ENCODE data around the gene JAGN1.
A peak's percentile ranks its signal among the peaks of the same experiment; 100 is the strongest.

The JAGN1 gene

DNA sequence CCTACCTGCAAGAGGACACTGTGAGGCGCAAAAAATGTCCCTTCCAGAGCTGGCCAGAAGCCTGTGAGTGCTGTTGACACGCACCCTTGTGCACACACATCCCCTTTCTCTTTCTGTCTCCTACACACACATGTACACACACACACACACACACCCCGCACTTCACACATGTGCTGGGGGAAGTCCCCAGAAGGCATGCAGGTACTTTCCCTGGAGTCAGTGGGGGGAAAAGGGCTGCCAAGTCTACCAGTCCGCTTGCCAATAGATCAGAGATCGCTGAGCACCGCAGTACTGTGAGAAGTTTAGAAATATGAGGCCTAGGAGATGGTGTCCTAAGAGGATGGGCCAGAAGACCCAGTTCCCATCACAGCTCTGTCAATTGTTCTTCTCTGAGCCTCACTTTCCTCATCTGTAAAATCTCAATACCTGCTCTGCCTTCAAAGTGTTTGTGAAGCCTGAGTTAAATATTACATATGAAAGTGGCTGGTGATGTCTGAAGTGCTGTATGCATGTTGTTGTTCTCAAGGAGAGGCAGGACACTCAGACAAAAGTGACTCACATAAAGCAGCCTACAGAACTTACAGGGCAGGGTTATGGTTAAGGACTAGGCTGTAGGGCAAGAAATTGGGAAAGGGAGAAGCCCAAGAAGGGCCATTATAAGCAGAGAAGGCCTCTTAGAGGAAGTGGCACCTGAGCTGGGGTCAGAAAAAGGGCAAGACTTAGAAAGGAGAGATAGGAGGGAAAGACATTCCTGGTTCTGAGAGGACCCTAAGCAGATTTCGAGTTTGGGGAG is 19.0 kb downstream of the JAGN1 start:
- H3K9me3 ChIP-seq (ENCODE audit: low read depth, low read length), result no peaks in the 10 kb centered on the region
- no peak overlapping the region for H3K27ac ChIP-seq
- DNase-seq (ENCODE audit: low read depth, low spot score), result no peak
- H3K36me3 ChIP-seq (ENCODE audit: insufficient read depth, low read length), result no peaks in the 10 kb centered on the region
- no peak overlapping the region for H3K9ac ChIP-seq (ENCODE audit: insufficient read length)
- no peak overlapping the region for H3K4me3 ChIP-seq
- TF ChIP-seq FOXP2 (optimal IDR thresholded peaks at IDR 0.05; ENCODE audit: control extremely low read depth, extremely low read length, insufficient read depth) (no peak), POLR2AphosphoS5 (IDR thresholded peaks at IDR 0.05; ENCODE audit: borderline replicate concordance, low read depth, low read length) (no peak), EZH2 (IDR thresholded peaks at IDR 0.05) (no peak)

DNA sequence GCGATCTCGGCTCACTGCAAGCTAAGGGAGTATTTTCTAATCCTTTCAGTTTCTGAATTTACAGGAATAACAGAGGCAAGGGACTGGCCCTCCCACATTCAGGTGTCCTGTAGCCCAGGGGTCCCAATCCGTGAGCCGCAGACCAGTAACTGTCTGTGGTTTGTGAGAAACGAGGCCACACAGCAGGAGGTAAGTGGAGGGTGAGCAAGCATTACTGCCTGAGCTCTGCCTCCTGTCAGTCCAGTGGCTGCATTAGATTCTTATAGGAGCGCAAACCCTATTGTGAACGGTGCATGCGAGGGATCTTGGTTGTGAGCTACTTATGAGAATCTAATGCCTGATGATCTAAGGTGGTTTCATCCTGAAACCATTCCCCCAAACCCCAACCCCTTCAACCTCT is 21.5 kb downstream of the JAGN1 start:
- H3K4me3 ChIP-seq, result no peak overlapping the region
- no peak for DNase-seq (ENCODE audit: low read depth, low spot score)
- H3K9ac ChIP-seq (ENCODE audit: insufficient read length), result no peak overlapping the region
- H3K9me3 ChIP-seq (ENCODE audit: low read depth, low read length), result no peaks in the 10 kb centered on the region
- TF ChIP-seq POLR2AphosphoS5 (IDR thresholded peaks at IDR 0.05; ENCODE audit: borderline replicate concordance, low read depth, low read length) (no peak), EZH2 (IDR thresholded peaks at IDR 0.05) (no peak), FOXP2 (optimal IDR thresholded peaks at IDR 0.05; ENCODE audit: control extremely low read depth, extremely low read length, insufficient read depth) (no peak)
- no peaks in the 10 kb centered on the region for H3K36me3 ChIP-seq (ENCODE audit: insufficient read depth, low read length)
- no peak overlapping the region for H3K27ac ChIP-seq

DNA sequence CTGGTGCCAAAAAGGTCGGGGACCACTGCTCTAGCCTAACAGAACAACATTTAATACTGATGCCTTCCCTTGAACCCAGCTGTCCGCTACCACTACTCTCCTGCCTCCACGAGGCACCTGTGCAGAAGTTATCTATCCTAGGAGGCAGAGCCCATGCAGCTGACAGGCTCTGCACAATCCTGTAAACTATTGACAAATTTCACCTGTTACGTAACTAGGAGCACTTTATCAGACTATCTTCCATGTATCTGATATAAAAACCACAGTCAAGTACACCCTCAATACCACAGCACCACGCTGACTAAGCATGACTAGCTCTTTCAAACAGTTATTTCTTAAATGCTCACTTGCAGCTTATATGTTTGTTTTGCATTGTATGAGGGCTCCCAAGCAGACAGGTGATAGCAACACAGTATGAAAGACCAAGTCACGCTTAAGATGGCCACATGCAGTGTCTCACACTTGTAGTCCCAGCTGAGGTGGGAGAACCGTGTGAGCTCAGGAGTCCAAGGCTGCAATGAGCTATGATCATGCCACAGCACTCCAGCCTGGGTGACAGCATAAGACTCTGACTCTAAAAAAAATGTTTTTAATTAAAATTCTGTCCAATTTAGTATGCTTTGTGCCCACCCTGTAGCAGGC is 22.0 kb downstream of the JAGN1 start:
- no peak for DNase-seq (ENCODE audit: low read depth, low spot score)
- TF ChIP-seq FOXP2 (optimal IDR thresholded peaks at IDR 0.05; ENCODE audit: control extremely low read depth, extremely low read length, insufficient read depth), result no peak
- TF ChIP-seq POLR2AphosphoS5 (IDR thresholded peaks at IDR 0.05; ENCODE audit: borderline replicate concordance, low read depth, low read length), result no peak
- no peak for TF ChIP-seq EZH2 (IDR thresholded peaks at IDR 0.05)
- Histone ChIP-seq H3K27ac (no peak overlapping the region), H3K9me3 (ENCODE audit: low read depth, low read length) (no peaks in the 10 kb centered on the region), H3K9ac (ENCODE audit: insufficient read length) (no peak overlapping the region), H3K36me3 (ENCODE audit: insufficient read depth, low read length) (no peaks in the 10 kb centered on the region), H3K4me3 (no peak overlapping the region)

DNA sequence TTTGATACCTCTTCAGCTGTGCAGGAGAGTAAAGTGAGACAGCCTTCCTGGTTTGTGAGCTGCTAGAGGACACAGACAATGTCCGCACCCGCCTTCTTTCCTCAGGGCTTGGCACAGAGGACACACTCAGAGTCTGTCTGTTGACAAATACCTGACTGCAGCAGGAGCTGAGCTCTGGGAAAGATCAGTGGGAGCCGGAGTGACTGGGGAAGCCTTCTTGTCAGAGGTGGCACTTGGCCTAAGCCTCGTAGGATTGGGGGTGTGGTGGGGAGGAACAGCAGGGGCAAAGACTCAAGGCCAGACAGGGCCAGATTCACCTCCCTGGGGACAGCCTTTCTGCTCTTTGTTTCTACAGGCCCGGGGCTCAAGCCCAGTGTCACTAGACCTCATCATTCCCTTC is 23.2 kb downstream of the JAGN1 start:
- H3K4me3 ChIP-seq, result no peak overlapping the region
- no peak overlapping the region for H3K27ac ChIP-seq
- TF ChIP-seq FOXP2 (optimal IDR thresholded peaks at IDR 0.05; ENCODE audit: control extremely low read depth, extremely low read length, insufficient read depth) (no peak), POLR2AphosphoS5 (IDR thresholded peaks at IDR 0.05; ENCODE audit: borderline replicate concordance, low read depth, low read length) (no peak), EZH2 (IDR thresholded peaks at IDR 0.05) (no peak)
- no peak overlapping the region for H3K9ac ChIP-seq (ENCODE audit: insufficient read length)
- H3K9me3 ChIP-seq (ENCODE audit: low read depth, low read length), result no peaks in the 10 kb centered on the region
- no peak for DNase-seq (ENCODE audit: low read depth, low spot score)
- no peaks in the 10 kb centered on the region for H3K36me3 ChIP-seq (ENCODE audit: insufficient read depth, low read length)

DNA sequence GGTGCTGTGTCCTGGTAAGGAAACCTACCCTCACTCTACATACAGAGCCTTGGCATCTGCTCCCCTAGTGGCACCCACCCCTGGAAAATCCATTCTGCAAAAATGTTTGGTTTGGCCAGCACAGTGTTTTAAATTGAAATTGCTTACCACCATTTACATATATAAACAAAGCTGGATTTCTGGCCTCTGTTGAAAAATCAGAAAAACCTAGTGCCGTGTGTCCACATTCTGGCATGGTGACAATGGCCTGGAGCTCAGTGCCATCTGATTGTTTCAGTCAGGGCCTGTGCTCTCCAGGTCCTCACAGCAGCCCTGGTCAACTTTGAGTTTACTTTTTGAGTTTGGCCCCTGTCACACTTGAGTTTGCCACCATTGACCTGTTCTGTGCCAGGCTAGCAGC is 23.6 kb downstream of the JAGN1 start:
- no peak for TF ChIP-seq FOXP2 (optimal IDR thresholded peaks at IDR 0.05; ENCODE audit: control extremely low read depth, extremely low read length, insufficient read depth)
- TF ChIP-seq POLR2AphosphoS5 (IDR thresholded peaks at IDR 0.05; ENCODE audit: borderline replicate concordance, low read depth, low read length), result no peak
- no peak for TF ChIP-seq EZH2 (IDR thresholded peaks at IDR 0.05)
- Histone ChIP-seq H3K36me3 (ENCODE audit: insufficient read depth, low read length) (no peaks in the 10 kb centered on the region), H3K9me3 (ENCODE audit: low read depth, low read length) (no peaks in the 10 kb centered on the region), H3K27ac (no peak overlapping the region), H3K4me3 (no peak overlapping the region), H3K9ac (ENCODE audit: insufficient read length) (no peak overlapping the region)
- DNase-seq (ENCODE audit: low read depth, low spot score), result no peak

DNA sequence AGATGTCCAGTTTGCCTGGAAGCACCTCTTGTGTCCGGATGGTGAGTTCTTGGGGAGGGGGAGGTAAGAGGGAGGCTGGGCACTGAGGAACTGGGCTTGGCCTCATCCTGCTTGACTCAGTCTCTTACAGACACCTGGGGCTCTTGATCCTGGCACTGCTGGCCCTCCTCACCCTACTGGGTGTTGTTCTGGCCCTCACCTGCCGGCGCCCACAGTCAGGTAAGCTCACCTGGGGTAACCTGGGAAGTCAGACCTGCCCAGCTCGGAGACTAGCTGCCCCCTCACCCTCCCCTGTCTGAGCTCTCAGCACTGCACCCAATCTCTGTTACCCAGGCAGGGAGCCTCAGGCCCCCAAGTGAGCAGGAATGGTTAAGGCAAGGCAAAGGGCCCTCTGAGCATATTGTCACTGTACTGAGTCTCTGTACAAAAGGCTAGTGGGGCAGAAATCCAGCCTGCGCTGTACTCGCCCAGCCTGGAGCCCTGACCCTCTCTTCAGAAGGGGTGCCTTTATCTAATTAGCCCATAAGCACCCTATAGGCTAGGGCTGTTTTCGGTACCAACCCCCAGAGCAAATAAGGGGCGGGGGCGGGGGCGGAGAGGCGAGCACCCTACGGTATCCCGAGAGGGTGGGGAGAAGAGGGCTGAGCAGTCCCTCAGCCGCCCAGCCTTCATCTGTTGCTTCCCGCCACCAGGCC is 24.3 kb downstream of the JAGN1 start:
- Histone ChIP-seq H3K36me3 (ENCODE audit: insufficient read depth, low read length) (no peaks in the 10 kb centered on the region), H3K9me3 (ENCODE audit: low read depth, low read length) (no peaks in the 10 kb centered on the region), H3K4me3 (peak overlapping the region; percentile 59), H3K27ac (no peak overlapping the region), H3K9ac (ENCODE audit: insufficient read length) (no peak overlapping the region)
- TF ChIP-seq POLR2AphosphoS5 (IDR thresholded peaks at IDR 0.05; ENCODE audit: borderline replicate concordance, low read depth, low read length) (no peak), FOXP2 (optimal IDR thresholded peaks at IDR 0.05; ENCODE audit: control extremely low read depth, extremely low read length, insufficient read depth) (no peak), EZH2 (IDR thresholded peaks at IDR 0.05) (no peak)
- no peak for DNase-seq (ENCODE audit: low read depth, low spot score)

- TF ChIP-seq POLR2AphosphoS5 (IDR thresholded peaks at IDR 0.05; ENCODE audit: borderline replicate concordance, low read depth, low read length), result peak; percentile 25; the same call in 1 of the 2 replicates
- TF ChIP-seq EZH2 (IDR thresholded peaks at IDR 0.05), result no peak
- H3K36me3 ChIP-seq (ENCODE audit: insufficient read depth, low read length), result no peaks in the 10 kb centered on the region
- DNase-seq (ENCODE audit: low read depth, low spot score), result no peak
- H3K4me3 ChIP-seq, result peak overlapping the region; percentile 59
- H3K9me3 ChIP-seq (ENCODE audit: low read depth, low read length), result no peaks in the 10 kb centered on the region
- no peak overlapping the region for H3K9ac ChIP-seq (ENCODE audit: insufficient read length)
- no peak overlapping the region for H3K27ac ChIP-seq
Measured at GRCh38 chr3:9915254-9916141, 25.1 kb downstream of the JAGN1 start.
